Activated T-cell treated with anti-CD3 and anti-CD28 coated beads, Interleukin-2, amount 50 U/mL, for 4 hours (primary cell): ENCODE data around the gene VILL. TPM values are rescaled to one million over a fixed set of nuclear protein-coding genes. Genes with fewer than 3 reads are reported as not detected.

Source experiments
- ATAC-seq, 2 donors: fragments of 200-7000 bp; cut with Tn5 transposase; one replicate each; pipeline ENCODE4 v1.10.0; 2021
- DNase-seq: peaks from one replicate; pipeline ENCODE4 v3.0.0-alpha.2; 2020
- H3K27me3 Mint-ChIP-seq: one replicate; pipeline ENCODE4 v1.8.0; 2021; ENCODE audit warnings: low read depth, mixed read lengths
- H3K36me3 Mint-ChIP-seq: one replicate; pipeline ENCODE4 v1.8.0; 2022; ENCODE audit warnings: mixed read lengths; ENCODE audit not compliant: insufficient read depth
- H3K4me1 Mint-ChIP-seq: one replicate; pipeline ENCODE4 v1.8.0; 2021; ENCODE audit warnings: low read depth, mixed read lengths
- H3K4me3 Mint-ChIP-seq: one replicate; pipeline ENCODE4 v1.8.0; 2021; ENCODE audit warnings: mild to moderate bottlenecking, moderate library complexity, mixed read lengths
- H3K9me3 Mint-ChIP-seq: one replicate; pipeline ENCODE4 v1.8.0; 2021; ENCODE audit warnings: mixed read lengths
- total RNA-seq, 3 donors: library from RNA; stranded (reverse); gene quantifications; one replicate each; pipeline ENCODE4 v1.2.1, GENCODE V29; 2021

The VILL gene
- 10 to 100 TPM; 15.0 to 16.8 (median 16.6) TPM for total RNA-seq

DNA sequence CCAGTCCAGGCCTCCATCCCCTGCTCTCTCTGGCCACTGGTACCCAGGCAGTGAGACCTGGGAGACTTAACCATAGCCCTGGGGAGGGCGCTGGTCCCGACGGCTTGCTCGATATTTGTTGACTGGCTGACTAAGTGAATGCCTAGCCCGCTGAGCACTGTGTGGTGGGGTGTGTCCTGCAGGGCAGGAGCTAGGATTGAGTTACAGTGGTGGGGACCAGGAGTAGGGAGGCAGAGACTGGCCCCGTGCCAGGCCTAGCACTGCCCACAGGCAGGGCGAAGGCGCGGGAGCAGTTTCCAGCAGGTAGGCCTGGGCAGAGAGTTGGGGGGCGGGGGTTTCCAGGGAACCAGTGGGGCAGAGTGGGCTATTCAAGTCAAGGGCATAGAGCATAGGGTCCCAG, at the start of gene VILL:
Gene VILL, plus strand, starts transcription at position 260 of the 400 bp plus-strand sequence. CDS start 2,887 bp downstream, outside the sequence.
- H3K27me3 Mint-ChIP-seq, result no peaks in the 10 kb centered on the region
- H3K36me3 Mint-ChIP-seq, result peaks cover 3% of the 10 kb centered on the region
- DNase-seq (no peak), ATAC-seq (no peak)
- no peaks in the 10 kb centered on the region for H3K9me3 Mint-ChIP-seq
- peaks cover 24% of the 10 kb centered on the region for H3K4me1 Mint-ChIP-seq
- no peak within 1 kb of the TSS for H3K4me3 Mint-ChIP-seq

DNA sequence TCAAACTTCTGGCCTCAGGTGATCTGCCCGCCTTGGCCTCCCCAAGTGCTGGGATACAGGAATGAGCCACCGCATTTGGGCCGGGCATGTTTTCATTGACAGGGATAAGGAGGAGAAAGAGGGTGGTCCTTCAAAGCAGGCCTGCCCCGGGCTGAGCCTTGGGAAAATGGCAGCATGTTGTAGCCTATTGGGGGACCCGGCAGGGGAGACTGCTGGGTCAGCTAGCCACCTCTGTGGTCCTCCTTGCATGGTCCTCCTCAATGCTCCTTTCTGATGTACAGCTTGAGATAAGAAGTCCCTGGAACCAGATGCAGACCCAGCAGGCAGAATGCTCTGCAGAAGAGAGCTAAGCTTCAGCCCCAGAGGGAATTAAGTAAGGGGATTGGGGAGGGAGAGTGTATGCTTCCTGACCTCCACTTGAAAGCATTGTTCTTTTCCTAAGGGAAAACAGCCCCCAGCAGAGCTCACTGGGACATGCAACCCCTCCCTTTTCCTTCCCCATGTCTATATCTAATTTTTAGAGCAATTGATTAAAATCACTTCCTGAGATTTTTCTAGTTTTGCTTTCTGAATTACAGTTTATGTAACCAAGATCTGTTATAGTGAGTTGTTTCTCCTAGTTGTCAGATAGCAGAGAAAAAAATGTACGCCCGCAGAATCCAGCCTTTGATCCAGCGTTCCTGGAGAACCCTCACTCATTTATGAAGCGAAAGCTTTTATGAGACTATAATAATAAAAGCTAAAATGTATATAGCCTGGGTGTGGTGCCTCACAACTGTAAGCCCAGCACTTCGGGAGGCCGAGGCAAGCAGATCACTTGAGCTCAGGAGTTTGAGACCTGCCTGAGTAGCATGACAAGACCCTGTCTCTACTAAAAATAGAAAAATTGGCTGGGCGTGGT, 48.7 kb upstream of the VILL start:
- ATAC-seq (no peak), DNase-seq (no peak)
- Mint-ChIP-seq H3K36me3 (no peaks in the 10 kb centered on the region), H3K9me3 (no peaks in the 10 kb centered on the region), H3K27me3 (no peaks in the 10 kb centered on the region), H3K4me3 (no peak overlapping the region), H3K4me1 (no peaks in the 10 kb centered on the region)

DNA sequence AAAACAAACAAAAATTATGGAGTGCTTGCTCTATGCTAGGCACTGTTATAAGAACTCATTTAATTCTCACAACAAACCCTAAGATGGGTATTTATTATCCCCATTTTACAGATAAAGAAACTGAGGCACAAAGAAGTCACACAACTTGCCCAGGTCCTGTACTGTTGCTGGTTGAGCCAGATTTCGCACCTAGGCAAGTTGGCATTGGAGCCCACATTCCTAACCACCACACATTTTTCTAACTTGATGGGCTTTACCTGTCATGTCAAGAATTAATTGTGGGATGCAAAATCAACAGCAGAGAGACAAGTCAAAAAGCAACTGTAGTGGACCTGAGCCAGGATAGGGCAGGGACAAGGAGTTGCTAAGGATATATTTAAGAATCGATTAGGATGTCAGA, 47.9 kb upstream of the VILL start:
- no peaks in the 10 kb centered on the region for H3K36me3 Mint-ChIP-seq
- H3K27me3 Mint-ChIP-seq, result no peaks in the 10 kb centered on the region
- ATAC-seq (no peak), DNase-seq (no peak)
- no peaks in the 10 kb centered on the region for H3K4me1 Mint-ChIP-seq
- no peak overlapping the region for H3K4me3 Mint-ChIP-seq
- no peaks in the 10 kb centered on the region for H3K9me3 Mint-ChIP-seq

DNA sequence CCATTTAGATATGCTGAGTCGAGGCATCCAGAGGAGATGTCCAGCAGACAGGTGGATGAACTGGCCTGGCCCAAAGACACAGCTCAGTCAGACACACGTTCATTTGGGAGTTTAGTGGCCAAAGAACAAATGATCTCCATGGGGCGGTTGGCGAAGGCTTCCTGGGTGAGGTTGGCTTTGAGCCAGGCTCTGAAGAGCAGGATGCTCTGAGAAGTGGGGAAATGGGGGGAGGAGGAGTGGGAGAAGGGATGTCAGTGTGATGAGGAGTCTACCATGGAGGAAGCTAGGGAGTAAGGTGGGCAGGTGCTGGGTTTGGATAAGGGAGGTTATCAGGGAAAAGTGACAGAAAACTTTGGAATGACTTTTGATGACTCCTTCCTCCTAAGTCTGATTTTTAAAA, 47.5 kb upstream of the VILL start:
- DNase-seq (no peak), ATAC-seq (no peak)
- H3K9me3 Mint-ChIP-seq, result no peaks in the 10 kb centered on the region
- H3K27me3 Mint-ChIP-seq, result no peaks in the 10 kb centered on the region
- H3K4me1 Mint-ChIP-seq, result no peaks in the 10 kb centered on the region
- H3K4me3 Mint-ChIP-seq, result no peak overlapping the region
- no peaks in the 10 kb centered on the region for H3K36me3 Mint-ChIP-seq

DNA sequence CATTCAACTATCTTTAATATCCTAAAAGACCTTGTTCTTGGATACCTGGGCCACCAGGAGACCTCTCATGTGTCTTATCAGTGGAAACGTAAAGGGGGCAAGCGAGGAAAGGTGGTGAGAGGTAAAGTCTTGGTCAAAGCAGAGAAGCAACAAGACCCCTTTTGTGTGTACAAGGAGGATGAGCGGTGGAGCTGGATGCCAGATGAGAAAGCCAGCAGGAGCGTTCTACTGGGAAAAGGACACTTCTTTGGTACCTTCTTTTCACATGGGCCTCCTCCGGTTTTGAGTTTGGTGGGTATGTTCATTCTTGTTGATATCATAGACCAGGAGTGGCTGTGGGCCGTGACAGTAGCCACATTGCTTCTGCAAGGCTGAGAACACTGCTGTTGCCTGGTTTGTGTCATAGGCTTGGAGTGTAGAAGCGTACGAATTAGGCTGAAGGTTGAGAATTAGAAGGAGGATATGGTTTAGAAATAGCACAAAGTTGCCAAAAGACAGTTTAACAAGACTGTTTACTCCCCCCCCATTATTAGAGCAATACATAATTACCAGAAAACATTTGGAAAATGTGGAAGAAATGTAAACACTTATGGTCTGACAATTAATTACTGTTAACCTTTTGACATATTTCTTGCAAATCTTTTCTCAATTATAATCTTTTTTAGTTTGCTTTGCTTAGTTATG, 46.8 kb upstream of the VILL start:
- no peak for ATAC-seq
- Mint-ChIP-seq H3K36me3 (no peaks in the 10 kb centered on the region), H3K27me3 (no peaks in the 10 kb centered on the region), H3K9me3 (no peaks in the 10 kb centered on the region), H3K4me3 (no peak overlapping the region), H3K4me1 (no peaks in the 10 kb centered on the region)
- DNase-seq, result no peak

DNA sequence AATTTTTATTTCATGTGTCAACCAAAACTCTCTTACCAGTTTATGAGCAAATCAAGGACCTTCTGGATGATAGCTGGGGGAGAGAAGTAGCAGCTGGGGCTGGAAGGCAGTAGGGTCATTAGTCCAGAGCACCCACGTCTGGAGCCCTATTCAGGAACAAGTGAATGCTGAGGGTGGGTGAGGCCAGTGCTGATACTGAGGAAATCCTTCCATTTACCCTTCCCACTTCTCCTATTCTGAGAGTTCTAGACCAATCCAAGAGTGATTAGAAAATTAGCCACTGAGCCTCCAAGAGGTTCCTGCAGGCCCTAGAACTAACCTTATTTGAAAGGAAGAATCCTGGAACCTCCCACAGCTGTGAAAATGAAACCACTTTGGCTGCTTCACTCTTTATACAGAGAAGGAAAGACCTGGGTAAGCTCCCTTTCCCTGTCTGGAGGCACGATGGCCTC, 46.2 kb upstream of the VILL start:
- ATAC-seq (no peak), DNase-seq (no peak)
- Mint-ChIP-seq H3K4me1 (no peaks in the 10 kb centered on the region), H3K4me3 (no peak overlapping the region), H3K36me3 (no peaks in the 10 kb centered on the region), H3K27me3 (no peaks in the 10 kb centered on the region), H3K9me3 (no peaks in the 10 kb centered on the region)

DNA sequence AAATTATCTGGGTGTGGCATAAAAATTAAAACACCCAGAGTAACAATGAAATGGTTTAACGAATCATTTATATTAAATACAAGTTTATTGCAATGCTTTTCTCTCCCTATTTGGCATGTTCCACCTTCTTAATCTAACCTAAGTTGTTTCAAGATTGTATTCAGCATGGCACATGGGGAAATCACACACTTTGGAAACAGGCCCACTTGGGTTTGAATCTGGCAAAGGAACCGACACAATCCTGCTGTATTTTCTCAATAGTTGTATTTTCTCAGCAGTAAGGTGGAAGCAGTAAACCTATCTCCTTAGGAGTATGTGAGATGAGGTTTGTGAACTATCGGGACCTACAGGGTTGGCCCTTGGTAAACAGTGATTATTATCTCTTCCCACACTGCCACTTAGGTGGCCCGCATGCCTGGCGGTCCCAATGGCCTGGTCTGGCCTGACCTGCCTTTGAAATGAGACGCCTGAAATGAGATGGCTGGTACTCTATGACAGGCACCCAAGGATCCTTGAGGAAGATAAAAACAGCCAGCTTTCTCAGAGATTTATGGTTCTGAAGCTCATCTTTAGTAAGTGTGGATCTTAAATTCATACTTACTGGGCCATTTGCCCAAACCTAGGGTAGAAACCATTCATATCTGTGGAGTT, 45.3 kb upstream of the VILL start:
- Mint-ChIP-seq H3K27me3 (no peaks in the 10 kb centered on the region), H3K36me3 (no peaks in the 10 kb centered on the region), H3K4me3 (no peak overlapping the region), H3K9me3 (no peaks in the 10 kb centered on the region), H3K4me1 (no peaks in the 10 kb centered on the region)
- ATAC-seq, result no peak
- no peak for DNase-seq

DNA sequence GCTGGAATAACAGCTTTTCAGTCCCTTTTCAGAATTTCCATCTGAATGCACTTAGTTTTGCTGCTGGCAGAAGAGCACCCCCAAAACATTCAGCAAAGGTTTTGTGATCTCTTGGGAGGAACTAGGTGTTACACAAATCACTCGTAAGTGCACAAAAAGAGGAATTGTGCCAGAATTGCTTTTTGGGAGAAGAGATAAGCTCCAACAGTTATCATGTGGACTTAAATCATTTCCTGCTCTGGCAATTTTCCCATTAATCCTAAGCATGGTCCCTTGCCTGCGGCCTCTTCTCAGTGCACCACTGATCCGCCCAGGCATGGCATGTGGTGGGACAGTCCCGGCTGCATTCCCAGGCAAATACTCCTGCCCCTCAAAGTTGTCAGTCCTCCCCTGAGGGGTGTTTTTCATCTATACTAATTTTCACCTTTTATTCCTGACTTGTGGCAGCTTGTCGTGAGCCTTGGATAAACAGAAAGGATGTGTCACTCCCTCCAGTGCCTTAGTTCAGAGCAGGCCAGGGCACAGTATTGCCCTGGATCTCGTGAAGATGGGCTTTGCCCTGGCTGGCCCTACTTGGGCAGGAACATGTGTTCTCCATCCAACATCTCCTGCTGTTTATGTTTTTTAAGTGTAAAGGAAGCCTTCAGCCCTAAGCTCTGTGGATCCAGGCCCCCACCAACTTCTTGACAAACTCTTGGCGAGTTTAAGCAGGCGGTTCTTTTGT, 44.6 kb upstream of the VILL start:
- Mint-ChIP-seq H3K36me3 (no peaks in the 10 kb centered on the region), H3K4me1 (no peaks in the 10 kb centered on the region), H3K9me3 (no peaks in the 10 kb centered on the region), H3K27me3 (no peaks in the 10 kb centered on the region), H3K4me3 (no peak overlapping the region)
- DNase-seq (no peak), ATAC-seq (no peak)

DNA sequence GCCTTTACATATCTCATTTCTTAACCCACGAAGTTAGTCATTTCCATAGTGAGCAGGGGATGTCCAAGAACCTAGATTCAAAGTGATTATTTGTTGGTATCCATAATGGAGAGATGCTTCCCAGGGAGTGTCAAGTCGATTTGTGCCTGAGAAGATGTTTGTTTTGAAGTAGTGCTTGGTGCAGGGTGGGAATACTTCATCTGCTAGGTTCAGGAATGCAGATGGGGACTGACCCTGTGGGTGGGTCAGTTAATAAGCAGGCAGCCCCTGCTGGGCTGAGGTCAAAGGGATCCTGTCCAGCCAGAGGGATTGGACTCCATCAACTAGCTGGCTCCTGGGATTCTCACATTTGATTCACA, 44.1 kb upstream of the VILL start:
- Mint-ChIP-seq H3K27me3 (no peaks in the 10 kb centered on the region), H3K4me1 (no peaks in the 10 kb centered on the region), H3K4me3 (no peak overlapping the region), H3K9me3 (no peaks in the 10 kb centered on the region), H3K36me3 (no peaks in the 10 kb centered on the region)
- ATAC-seq, result no peak
- DNase-seq, result no peak

DNA sequence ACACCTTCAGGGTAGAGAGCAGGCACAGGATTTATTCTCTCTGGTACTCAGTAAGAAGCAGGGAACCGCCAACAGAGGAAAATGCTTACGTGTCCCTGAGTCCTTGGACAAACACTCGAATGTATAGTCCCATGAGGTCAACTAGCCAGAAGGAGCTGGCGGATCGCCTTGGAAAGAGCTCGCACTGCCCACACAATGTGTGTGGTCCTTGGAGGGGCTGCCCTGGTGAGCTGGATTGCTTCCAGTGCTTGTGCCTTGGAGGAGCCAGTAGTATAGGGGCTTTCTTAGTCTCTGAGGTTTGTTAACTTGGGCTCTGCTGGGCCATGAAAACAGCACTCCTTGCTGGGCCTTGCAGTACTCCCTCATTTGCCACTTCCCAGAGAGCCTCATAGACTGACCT, 40.7 kb upstream of the VILL start:
- Mint-ChIP-seq H3K9me3 (no peaks in the 10 kb centered on the region), H3K36me3 (no peaks in the 10 kb centered on the region), H3K27me3 (no peaks in the 10 kb centered on the region), H3K4me1 (peaks cover under 1% of the 10 kb centered on the region), H3K4me3 (no peak overlapping the region)
- ATAC-seq (no peak), DNase-seq (no peak)

DNA sequence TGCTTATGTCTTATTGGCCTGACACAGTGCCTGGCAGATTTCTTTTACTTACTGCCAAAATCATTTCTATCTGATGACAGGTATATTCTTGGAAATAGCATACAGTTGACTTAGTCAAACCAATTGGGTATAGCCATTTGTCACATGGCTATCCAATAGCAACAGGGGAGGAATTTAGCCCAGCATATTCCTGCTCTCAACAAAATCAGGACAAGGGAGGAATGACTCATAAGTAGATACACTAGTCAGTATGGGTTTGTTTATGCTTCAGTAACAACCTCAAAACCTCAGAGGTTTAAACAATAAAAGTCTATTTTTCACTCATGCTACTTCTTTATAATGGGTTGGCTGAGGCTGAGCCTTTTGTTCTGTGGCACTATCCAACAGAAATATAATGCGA, 38.0 kb upstream of the VILL start:
- Mint-ChIP-seq H3K4me3 (no peak overlapping the region), H3K27me3 (no peaks in the 10 kb centered on the region), H3K36me3 (no peaks in the 10 kb centered on the region), H3K9me3 (no peaks in the 10 kb centered on the region), H3K4me1 (peaks cover 21% of the 10 kb centered on the region)
- ATAC-seq (no peak), DNase-seq (no peak)

DNA sequence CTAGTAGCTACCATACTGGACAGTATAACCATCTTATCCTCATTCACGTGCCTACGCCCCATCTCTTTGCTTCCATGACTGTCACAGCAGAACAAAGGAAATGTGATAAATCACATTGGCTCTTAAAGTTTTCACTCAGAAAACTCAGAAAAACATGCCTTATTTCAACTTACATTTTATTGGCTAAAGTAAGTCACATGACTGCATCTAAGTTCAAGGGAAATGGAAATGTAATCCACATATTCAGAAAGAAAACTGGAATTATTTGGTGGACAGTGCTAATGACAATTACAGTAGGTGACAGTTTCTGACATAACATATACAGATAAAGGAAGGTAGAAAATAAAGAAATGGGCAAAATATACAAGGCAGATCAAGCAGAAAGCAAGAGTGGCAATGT, 37.4 kb upstream of the VILL start:
- Mint-ChIP-seq H3K36me3 (no peaks in the 10 kb centered on the region), H3K9me3 (no peaks in the 10 kb centered on the region)
- no peak for ATAC-seq

DNA sequence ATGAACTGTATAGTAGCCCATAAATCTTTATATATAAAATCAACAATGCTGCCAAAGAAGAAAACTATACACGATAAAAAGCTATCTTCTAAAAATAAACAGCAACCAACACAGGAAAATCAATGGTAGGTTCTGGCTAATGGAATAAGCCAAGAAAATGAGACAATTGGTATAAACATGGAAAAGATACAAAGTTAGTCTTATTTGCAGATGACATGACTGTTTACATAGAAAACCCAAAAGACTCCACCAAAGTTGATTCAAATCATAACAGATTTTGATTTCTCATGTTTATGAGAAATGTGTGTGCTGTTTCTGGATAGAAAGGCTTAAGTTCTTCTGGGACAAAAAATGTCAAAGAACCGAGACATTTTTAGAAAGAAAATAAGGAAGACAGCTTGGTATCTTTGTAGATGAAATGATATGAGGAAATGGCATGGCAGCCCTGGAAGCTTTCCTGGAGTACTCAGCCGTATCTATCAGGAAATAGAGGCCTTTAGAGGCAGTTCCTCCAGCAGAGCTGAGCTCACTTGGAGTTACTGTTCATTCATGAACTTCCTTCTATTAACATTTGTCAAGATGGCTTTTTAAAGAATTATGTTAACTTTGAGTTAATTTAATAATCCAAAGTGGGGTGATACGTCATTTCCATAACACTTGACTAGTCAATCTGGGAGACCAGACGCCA, 36.7 kb upstream of the VILL start:
- H3K27me3 Mint-ChIP-seq, result no peaks in the 10 kb centered on the region
- DNase-seq (no peak), ATAC-seq (no peak)
- H3K9me3 Mint-ChIP-seq, result no peaks in the 10 kb centered on the region
- H3K4me1 Mint-ChIP-seq, result peaks cover 27% of the 10 kb centered on the region
- H3K36me3 Mint-ChIP-seq, result no peaks in the 10 kb centered on the region
- no peak overlapping the region for H3K4me3 Mint-ChIP-seq

More for the DNA sequence above, 37.4 kb upstream of the VILL start:
- H3K4me1 Mint-ChIP-seq, result peaks cover 27% of the 10 kb centered on the region
- no peaks in the 10 kb centered on the region for H3K27me3 Mint-ChIP-seq
- H3K4me3 Mint-ChIP-seq, result no peak overlapping the region
- DNase-seq, result no peak

DNA sequence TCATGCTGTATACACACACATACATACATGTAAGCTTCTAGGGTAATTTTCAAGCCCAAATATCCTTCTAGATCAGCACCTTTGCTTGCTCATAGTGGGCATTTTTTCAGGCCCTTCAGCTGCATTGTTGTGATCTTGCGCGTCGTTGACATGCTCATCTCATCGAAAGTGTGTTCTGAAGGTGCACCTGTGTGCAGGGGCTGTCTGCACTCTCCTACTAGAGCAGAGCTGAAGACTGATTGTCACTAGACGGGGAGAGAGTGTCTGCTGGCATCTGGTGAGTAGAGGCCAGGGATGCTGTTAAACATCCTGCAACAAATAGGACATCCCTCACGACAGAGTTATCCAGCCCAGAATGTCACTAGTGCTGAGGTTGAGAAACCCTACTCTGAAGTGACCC, 35.7 kb upstream of the VILL start:
- no peaks in the 10 kb centered on the region for H3K27me3 Mint-ChIP-seq
- H3K36me3 Mint-ChIP-seq, result no peaks in the 10 kb centered on the region
- ATAC-seq (no peak), DNase-seq (no peak)
- H3K4me3 Mint-ChIP-seq, result no peak overlapping the region
- H3K9me3 Mint-ChIP-seq, result no peaks in the 10 kb centered on the region
- peaks cover 27% of the 10 kb centered on the region for H3K4me1 Mint-ChIP-seq
